Effector memory CD4-positive, alpha-beta T cell (primary cell): ENCODE data around the gene DTX4.

Experiments used
- DNase-seq, 3 donors: peaks; one replicate each; pipeline ENCODE4 v3.0.0-alpha.2; 2020
- H3K27ac ChIP-seq: 2 replicates; pipeline ENCODE4 v1.7.0; 2013; ENCODE audit warnings: mild to moderate bottlenecking, low read length, moderate library complexity; ENCODE audit not compliant: insufficient read depth, poor library complexity, severe bottlenecking
- H3K27me3 ChIP-seq: replicated peaks from 2 replicates; pipeline ENCODE4 v1.7.0; 2013; ENCODE audit warnings: mild to moderate bottlenecking, low read length; ENCODE audit not compliant: insufficient read depth, control insufficient read depth, poor library complexity, severe bottlenecking
- H3K36me3 ChIP-seq: 2 replicates; pipeline ENCODE4 v1.7.0; 2013; ENCODE audit warnings: mild to moderate bottlenecking, low read length, moderate library complexity; ENCODE audit not compliant: control insufficient read depth, insufficient read depth
- H3K4me1 ChIP-seq: 2 replicates; pipeline ENCODE4 v1.7.0; 2013; ENCODE audit warnings: low read length, mild to moderate bottlenecking; ENCODE audit not compliant: control insufficient read depth, insufficient read depth, poor library complexity, severe bottlenecking
- H3K4me3 ChIP-seq: 2 replicates; pipeline ENCODE4 v1.7.0; 2013; ENCODE audit warnings: low read length, low read depth, mild to moderate bottlenecking; ENCODE audit not compliant: insufficient read depth, poor library complexity, severe bottlenecking
- H3K9me3 ChIP-seq: 2 replicates; pipeline ENCODE4 v1.7.0; 2013; ENCODE audit warnings: mild to moderate bottlenecking, low read length, moderate library complexity; ENCODE audit not compliant: control insufficient read depth

DTX4 gene

DNA sequence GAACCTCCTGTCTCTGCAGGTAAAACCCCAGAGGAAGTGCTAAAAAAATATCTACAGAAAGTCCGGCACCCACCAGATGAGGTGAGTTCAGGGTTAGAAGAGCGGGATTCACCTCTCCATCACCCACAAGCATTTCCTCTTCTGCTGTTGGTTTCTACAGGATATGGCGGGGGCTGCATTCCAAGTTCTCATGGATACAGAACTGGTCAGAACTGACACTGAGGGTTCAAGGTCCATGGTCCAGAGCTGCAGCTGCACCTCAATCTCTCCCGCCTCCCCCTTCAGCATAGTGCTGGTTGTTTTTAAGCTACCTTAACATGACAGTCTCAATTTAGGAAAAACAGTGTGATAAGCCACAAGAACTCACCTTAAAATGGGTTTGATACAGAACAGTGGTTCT, 19.2 kb downstream of the DTX4 start:
- H3K9me3 ChIP-seq, result no peaks in the 10 kb centered on the region
- DNase-seq, result no peak
- no peaks in the 10 kb centered on the region for H3K27me3 ChIP-seq
- peaks cover under 1% of the 10 kb centered on the region for H3K4me1 ChIP-seq
- no peak overlapping the region for H3K27ac ChIP-seq
- no peaks in the 10 kb centered on the region for H3K36me3 ChIP-seq
- H3K4me3 ChIP-seq, result no peak overlapping the region

- Histone ChIP-seq H3K36me3 (no peaks in the 10 kb centered on the region), H3K9me3 (no peaks in the 10 kb centered on the region), H3K27me3 (no peaks in the 10 kb centered on the region), H3K4me1 (peaks cover 3% of the 10 kb centered on the region), H3K4me3 (no peak overlapping the region), H3K27ac (no peak overlapping the region)
- no peak for DNase-seq
Measured at GRCh38 chr11:59191890-59192289, 20.0 kb downstream of the DTX4 start.

- no peak for DNase-seq
- Histone ChIP-seq H3K4me1 (peaks cover 3% of the 10 kb centered on the region), H3K36me3 (no peaks in the 10 kb centered on the region)
Measured at GRCh38 chr11:59192446-59193020, 20.6 kb downstream of the DTX4 start.

DNA sequence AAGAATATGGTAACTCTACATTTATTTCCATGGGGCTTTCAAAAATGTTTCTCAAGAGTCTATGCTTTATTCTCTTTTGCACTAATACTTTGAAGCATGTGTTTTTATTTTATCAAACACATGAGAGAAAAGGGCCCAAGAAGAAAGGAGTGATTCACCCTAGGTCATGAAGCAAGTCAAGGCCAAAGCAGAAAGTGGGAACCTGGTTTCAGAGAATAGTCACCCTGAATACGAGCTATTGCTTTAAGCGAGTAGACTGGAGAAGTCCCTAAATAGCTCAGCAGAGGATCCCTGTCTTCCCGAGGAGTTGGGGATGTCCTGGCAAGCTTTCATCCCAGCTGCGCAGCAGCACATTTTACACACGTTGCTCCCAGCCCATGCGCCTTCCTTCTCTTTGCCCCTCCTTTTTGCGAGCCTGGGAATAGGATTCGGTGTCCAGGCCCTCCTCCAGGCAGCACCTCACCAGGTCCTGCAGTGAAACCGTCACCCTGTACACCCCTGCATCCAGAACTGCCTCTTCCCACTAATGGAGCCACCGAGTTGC, 21.7 kb downstream of the DTX4 start:
- Histone ChIP-seq H3K36me3 (no peaks in the 10 kb centered on the region), H3K4me1 (peaks cover 3% of the 10 kb centered on the region), H3K9me3 (no peaks in the 10 kb centered on the region), H3K4me3 (no peak overlapping the region), H3K27ac (no peak overlapping the region), H3K27me3 (no peaks in the 10 kb centered on the region)
- no peak for DNase-seq

More at GRCh38 chr11:59192446-59193020, 20.6 kb downstream of the DTX4 start:
- Histone ChIP-seq H3K27me3 (no peaks in the 10 kb centered on the region), H3K27ac (no peak overlapping the region), H3K9me3 (no peaks in the 10 kb centered on the region), H3K4me3 (no peak overlapping the region)

DNA sequence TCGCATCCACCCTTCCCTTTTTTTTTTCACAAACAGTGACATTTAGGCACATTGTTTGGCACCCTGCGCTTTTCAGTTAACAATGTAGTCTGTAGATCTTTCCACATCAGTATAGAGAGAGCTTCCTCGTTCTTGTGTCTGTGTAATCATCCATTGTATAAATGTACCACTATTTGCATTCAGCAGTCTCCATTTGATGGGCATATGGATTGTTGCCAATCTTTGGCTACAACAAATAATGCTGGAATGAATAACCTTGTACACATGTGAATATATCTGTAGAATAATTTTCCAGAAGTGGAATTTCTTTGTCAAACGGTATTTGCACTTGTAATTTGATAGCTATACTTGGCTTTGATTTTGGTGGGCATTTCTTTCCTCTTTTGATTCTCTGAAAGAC, 23.7 kb downstream of the DTX4 start:
- Histone ChIP-seq H3K9me3 (no peaks in the 10 kb centered on the region), H3K4me1 (peaks cover 3% of the 10 kb centered on the region), H3K4me3 (no peak overlapping the region), H3K36me3 (no peaks in the 10 kb centered on the region), H3K27ac (no peak overlapping the region), H3K27me3 (no peaks in the 10 kb centered on the region)
- DNase-seq, result no peak

DNA sequence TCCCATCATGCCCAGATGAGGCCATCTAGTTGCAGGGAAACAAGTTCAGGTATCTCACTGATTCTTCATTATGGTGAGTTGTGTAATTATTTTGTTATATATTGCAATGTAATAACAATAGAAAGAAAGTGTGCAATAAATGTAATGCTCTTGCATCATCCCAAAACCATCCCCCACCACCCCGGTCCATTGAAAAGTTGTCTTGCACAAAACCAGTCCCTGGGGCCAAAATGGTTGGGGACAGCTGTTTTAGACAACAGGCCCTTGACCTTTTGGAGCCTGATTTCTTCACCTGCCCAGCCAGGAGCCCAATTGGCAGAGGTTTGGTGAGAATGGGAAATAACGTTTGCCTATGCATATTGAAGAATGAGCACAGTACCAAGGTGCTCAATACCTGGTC, 24.8 kb downstream of the DTX4 start:
- H3K4me3 ChIP-seq, result no peak overlapping the region
- no peak overlapping the region for H3K27ac ChIP-seq
- peaks cover 3% of the 10 kb centered on the region for H3K4me1 ChIP-seq
- H3K36me3 ChIP-seq, result no peaks in the 10 kb centered on the region
- no peak for DNase-seq
- no peaks in the 10 kb centered on the region for H3K9me3 ChIP-seq
- H3K27me3 ChIP-seq, result no peaks in the 10 kb centered on the region

- Histone ChIP-seq H3K4me1 (peaks cover 3% of the 10 kb centered on the region), H3K4me3 (no peak overlapping the region), H3K27ac (no peak overlapping the region), H3K9me3 (no peaks in the 10 kb centered on the region), H3K27me3 (no peaks in the 10 kb centered on the region), H3K36me3 (no peaks in the 10 kb centered on the region)
- no peak for DNase-seq
Measured at GRCh38 chr11:59197991-59198390, 26.1 kb downstream of the DTX4 start.

GRCh38 chr11:59198726-59199125, 26.8 kb downstream of the DTX4 start:
- Histone ChIP-seq H3K27ac (no peak overlapping the region), H3K27me3 (no peaks in the 10 kb centered on the region), H3K36me3 (no peaks in the 10 kb centered on the region), H3K9me3 (no peaks in the 10 kb centered on the region), H3K4me3 (no peak overlapping the region), H3K4me1 (peaks cover 3% of the 10 kb centered on the region)
- DNase-seq, result no peak

GRCh38 chr11:59199546-59200422, 27.9 kb downstream of the DTX4 start:
- Histone ChIP-seq H3K27ac (no peak overlapping the region), H3K4me3 (no peak overlapping the region), H3K36me3 (no peaks in the 10 kb centered on the region), H3K9me3 (no peaks in the 10 kb centered on the region), H3K27me3 (no peaks in the 10 kb centered on the region), H3K4me1 (peaks cover 3% of the 10 kb centered on the region)
- DNase-seq, result no peak

DNA sequence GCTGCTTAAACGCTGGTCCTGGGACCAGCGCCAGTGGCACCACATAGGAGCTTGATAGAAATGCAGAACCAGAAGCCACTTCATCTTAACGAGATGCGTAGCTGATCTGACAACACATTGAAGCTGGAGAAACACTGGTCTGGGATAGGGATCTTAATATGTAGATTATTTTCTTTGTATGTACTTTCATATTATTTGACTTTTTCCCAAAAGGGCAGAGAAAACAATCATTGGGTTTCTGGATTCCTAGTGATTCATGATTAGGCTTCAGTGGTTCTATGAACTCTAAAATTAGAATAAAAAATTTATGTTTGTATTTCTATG, 28.5 kb downstream of the DTX4 start:
- no peak overlapping the region for H3K27ac ChIP-seq
- H3K4me3 ChIP-seq, result no peak overlapping the region
- peaks cover 3% of the 10 kb centered on the region for H3K4me1 ChIP-seq
- DNase-seq, result no peak
- H3K9me3 ChIP-seq, result no peaks in the 10 kb centered on the region
- H3K27me3 ChIP-seq, result no peaks in the 10 kb centered on the region
- H3K36me3 ChIP-seq, result no peaks in the 10 kb centered on the region
